Measurements from ENCODE around the gene KNDC1. TPM values are rescaled to one million over a fixed set of nuclear protein-coding genes. Genes with fewer than 3 reads are reported as not detected.

KNDC1 gene
- total and polyA plus RNA-seq, 2 donors (not counting 3 experiments of a cell fraction or from before 2014, with no cell fraction given), result not detected

DNA sequence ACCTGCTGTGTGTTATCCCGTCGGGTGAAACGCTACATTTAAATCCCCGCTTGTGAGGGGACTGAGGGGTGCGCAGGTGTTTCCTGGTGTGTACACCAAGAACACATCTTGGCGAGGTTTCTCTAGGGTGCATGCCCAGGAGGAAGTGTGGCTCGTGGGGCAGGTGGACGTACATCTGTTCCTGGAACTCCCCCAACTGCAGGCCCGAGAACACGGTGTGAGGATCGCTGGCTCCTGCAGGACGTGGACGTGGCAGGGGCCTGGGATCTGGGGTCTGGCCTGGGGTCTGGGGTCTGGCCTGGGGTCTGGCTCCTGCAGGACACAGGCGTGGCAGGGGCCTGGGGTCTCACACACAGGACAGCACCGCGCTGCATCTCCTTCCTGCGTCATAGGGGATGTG is 10.1 kb downstream of the KNDC1 start:
- CTCF ChIA-PET, result no interaction called here
- TF ChIP-seq POLR2A (IDR thresholded peaks at IDR 0.05; ENCODE audit: low read depth, low read length) (no peak), MYC (IDR thresholded peaks at IDR 0.05; ENCODE audit: low read depth, low read length) (no peak)
- Histone ChIP-seq H3K79me2 (ENCODE audit: control insufficient read depth, insufficient read depth, low read length) (no peaks in the 10 kb centered on the region), H3K27me3 (ENCODE audit: control insufficient read depth in 2 of 2, insufficient read depth in 2 of 2, low read length in 2 of 2) (no peaks in the 10 kb centered on the region), H3K36me3 (ENCODE audit: control insufficient read depth in 2 of 2, extremely low read depth in 1 of 2, insufficient read depth in 2 of 2, low read length in 2 of 2) (no peaks in the 10 kb centered on the region), H3K4me3 (replicated peaks in 1 of 3; ENCODE audit: insufficient read depth in 1 of 3, low read depth in 1 of 3, low read length in 3 of 3) (no peak overlapping the region), H3K27ac (ENCODE audit: insufficient read depth, low read depth, low read length) (no peak overlapping the region), H3K9me3 (replicated peaks; ENCODE audit: control insufficient read depth, insufficient read depth, low read length) (no peaks in the 10 kb centered on the region), H2AFZ (ENCODE audit: low read depth, low read length) (no peak overlapping the region), H3K4me2 (ENCODE audit: insufficient read depth, low read length) (no peak overlapping the region), H3K9ac (replicated peaks; ENCODE audit: extremely low read depth, insufficient read depth, low read length) (no peak overlapping the region), H3K9me1 (replicated peaks; ENCODE audit: control insufficient read depth, extremely low read depth, insufficient read depth, low read length) (no peaks in the 10 kb centered on the region), H3K4me1 (ENCODE audit: control insufficient read depth, extremely low read depth, insufficient read depth, low read length) (no peaks in the 10 kb centered on the region), H4K20me1 (replicated peaks; ENCODE audit: control insufficient read depth, extremely low read depth, insufficient read depth, low read length) (no peaks in the 10 kb centered on the region)
- dilution Hi-C loops (cut with MboI; ENCODE audit: extremely low pct_ligation_motif_present, low sequenced_read_pairs) (no loop called here), intact Hi-C loops (cut with micrococcal nuclease) (no loop called here)
- POLR2A ChIA-PET, result no interaction called here
- FAIRE-seq (no peak), DNase-seq (ENCODE audit: low read depth, low spot score) (no peak)
- BruUV-seq (replicated peaks), result no TSS peak

DNA sequence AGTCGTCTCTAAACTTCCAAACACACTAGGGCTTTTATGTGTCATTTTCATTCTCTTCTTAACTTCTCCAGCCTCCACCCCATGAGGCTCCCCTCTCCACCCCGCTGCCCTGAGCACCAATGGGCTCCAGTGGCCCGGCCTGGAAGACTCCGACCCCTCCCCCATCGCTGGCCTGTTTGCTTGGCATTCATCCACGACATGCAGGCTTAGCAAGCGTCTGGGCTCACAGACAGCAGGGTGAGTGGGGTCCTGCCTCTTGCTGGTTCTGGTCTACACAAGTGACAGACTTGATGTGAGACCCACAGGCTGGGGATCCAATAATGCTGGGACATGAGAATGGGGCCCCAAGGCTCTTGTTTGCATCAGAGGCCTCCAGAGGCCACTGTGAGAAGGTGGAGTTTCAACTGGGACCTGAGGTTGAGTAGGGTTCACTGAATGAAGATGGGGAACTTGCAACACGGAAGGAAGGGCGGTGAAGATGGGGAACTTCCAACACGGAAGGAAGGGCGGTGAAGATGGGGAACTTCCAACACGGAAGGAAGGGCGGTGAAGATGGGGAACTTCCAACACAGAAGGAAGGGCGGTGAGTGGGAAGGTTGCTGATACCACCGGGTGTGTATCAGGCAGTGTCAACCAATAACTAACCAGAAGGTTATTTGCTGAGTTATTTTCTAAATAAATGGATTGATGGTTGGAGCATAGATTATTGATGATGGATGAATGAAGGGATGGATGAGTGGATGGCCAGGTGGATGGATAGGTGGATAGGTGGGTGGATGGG is 14.0 kb downstream of the KNDC1 start:
- dilution Hi-C loops (cut with MboI; ENCODE audit: extremely low pct_ligation_motif_present, low sequenced_read_pairs), result no loop called here
- POLR2A ChIA-PET, result no interaction called here
- H3K9me1 ChIP-seq (replicated peaks; ENCODE audit: control insufficient read depth, extremely low read depth, insufficient read depth, low read length), result no peaks in the 10 kb centered on the region
- H3K4me3 ChIP-seq (replicated peaks in 1 of 3; ENCODE audit: insufficient read depth in 1 of 3, low read depth in 1 of 3, low read length in 3 of 3), result no peak overlapping the region
- intact Hi-C loops (cut with micrococcal nuclease), result no loop called here
- no TSS peak for BruUV-seq (replicated peaks)
- H3K9me3 ChIP-seq (replicated peaks; ENCODE audit: control insufficient read depth, insufficient read depth, low read length), result peaks cover 4% of the 10 kb centered on the region
- no peaks in the 10 kb centered on the region for H4K20me1 ChIP-seq (replicated peaks; ENCODE audit: control insufficient read depth, extremely low read depth, insufficient read depth, low read length)
- CTCF ChIA-PET, result no interaction called here
- H3K36me3 ChIP-seq (ENCODE audit: control insufficient read depth in 2 of 2, extremely low read depth in 1 of 2, insufficient read depth in 2 of 2, low read length in 2 of 2), result no peaks in the 10 kb centered on the region
- H3K27me3 ChIP-seq (ENCODE audit: control insufficient read depth in 2 of 2, insufficient read depth in 2 of 2, low read length in 2 of 2), result no peaks in the 10 kb centered on the region
- H3K27ac ChIP-seq (ENCODE audit: insufficient read depth, low read depth, low read length), result no peak overlapping the region
- H3K4me2 ChIP-seq (ENCODE audit: insufficient read depth, low read length), result no peak overlapping the region
- DNase-seq (ENCODE audit: low read depth, low spot score) (no peak), FAIRE-seq (no peak)
- no peaks in the 10 kb centered on the region for H3K79me2 ChIP-seq (ENCODE audit: control insufficient read depth, insufficient read depth, low read length)
- no peak overlapping the region for H3K9ac ChIP-seq (replicated peaks; ENCODE audit: extremely low read depth, insufficient read depth, low read length)
- TF ChIP-seq, protein P1, sequence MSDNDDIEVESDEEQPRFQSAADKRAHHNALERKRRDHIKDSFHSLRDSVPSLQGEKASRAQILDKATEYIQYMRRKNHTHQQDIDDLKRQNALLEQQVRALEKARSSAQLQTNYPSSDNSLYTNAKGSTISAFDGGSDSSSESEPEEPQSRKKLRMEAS (IDR thresholded peaks at IDR 0.05; ENCODE audit: insufficient read depth, insufficient read length), result no peak
- TF ChIP-seq POLR2AphosphoS5 (IDR thresholded peaks at IDR 0.05; ENCODE audit: insufficient read depth, low read depth, low read length), result no peak
- TF ChIP-seq FOS (IDR thresholded peaks at IDR 0.05; ENCODE audit: borderline replicate concordance, insufficient read depth, low read length), result no peak
- H3K4me1 ChIP-seq (ENCODE audit: control insufficient read depth, extremely low read depth, insufficient read depth, low read length), result no peaks in the 10 kb centered on the region
- H2AFZ ChIP-seq (ENCODE audit: low read depth, low read length), result no peak overlapping the region
